CD4-positive, alpha-beta T cell treated with Interleukin-4 for 1 hour (primary cell): ENCODE data around the gene PEX11B.
A peak's percentile ranks its signal among the peaks of the same experiment; 100 is the strongest.

ENCODE experiments used
- DNase-seq, 2 donors: peaks; one replicate each; pipeline ENCODE4 v3.0.0-alpha.2; 2020 to 2022

Gene PEX11B

GRCh38 chr1:145901312-145902021 lies 17.1 kb downstream of the PEX11B start:
- DNase-seq: no peak

DNA sequence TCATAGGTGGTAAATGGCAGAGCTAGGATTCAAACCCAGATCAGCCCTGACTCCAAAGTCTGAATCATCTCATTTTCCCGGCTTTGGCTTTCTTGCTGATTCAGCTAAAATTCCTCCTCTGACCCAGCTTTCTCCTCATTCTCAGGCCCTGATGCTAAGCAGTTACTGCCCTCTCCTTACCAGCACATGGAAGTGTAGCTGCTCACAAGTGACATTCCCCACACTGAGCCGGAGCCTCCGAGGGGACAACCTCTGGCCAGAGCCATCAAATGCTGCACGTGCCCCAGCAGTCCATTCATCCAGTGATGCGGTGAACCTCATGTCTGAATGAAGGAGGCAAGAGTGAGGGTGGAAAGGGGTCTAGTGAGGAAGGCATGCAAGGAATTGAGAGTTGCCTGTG lies 19.8 kb downstream of the PEX11B start:
- DNase-seq: no peak

GRCh38 chr1:145897969-145898368 lies 20.5 kb downstream of the PEX11B start:
- no peak for DNase-seq

DNA sequence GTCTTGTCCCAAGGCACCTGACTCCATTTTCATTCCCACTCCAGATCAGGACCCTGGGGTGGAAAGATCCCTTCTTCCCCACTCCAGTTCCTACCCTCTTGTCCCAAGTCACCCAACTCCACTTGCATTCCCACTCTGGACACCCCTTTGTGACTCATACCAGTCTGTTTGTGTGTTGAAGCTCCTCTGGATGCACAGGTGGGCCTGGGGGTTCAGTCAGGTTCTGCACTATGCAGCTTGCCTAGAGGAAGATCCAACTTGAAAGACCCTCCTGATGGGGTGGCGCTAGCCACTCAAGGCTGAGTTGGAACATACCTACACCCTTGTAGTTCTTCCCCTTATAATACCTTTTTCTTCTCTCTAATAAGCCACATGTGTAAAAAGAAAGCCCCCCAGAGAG lies 23.0 kb downstream of the PEX11B start:
- DNase-seq: no peak

DNA sequence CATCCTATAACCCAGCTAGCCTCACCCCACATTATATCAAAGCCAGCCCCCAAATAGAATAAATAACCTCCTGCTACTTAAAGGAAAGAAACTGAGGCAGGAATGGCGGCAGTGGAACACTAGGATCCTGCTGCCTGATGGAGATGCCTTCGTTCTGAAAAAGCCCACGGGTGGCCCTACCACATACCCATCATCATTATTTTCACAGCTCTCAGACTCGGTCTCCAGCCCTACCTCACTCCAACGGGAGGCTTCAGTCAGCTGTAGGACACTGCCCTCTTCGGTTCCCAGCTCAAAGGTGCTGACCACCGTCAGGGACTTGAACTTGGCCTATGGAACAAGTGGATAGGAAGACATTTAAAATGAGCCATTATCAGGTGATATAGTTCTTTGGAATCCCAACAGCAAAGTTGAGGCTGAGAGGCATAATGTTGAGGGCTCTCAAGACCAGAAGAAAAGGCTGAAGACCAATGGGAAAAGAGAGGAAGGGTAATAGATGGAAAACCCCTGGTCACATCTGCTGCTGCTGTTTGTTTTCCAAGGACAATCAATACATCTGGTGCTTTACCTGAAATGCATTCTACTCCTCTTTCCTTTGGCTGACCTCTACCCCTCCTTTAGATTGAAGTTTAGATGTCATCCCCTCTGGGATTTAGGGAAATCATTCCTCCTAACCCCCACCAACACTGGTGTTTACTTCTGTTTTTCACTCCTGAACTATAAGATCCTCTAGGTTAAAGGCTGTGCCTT lies 25.0 kb downstream of the PEX11B start:
- no peak for DNase-seq

- DNase-seq: no peak
These were observed 25.9 kb downstream of the PEX11B start for GRCh38 chr1:145892486-145893087.

GRCh38 chr1:145891587-145892485 lies 26.7 kb downstream of the PEX11B start:
- peak; percentile 47 to 57 for DNase-seq

DNA sequence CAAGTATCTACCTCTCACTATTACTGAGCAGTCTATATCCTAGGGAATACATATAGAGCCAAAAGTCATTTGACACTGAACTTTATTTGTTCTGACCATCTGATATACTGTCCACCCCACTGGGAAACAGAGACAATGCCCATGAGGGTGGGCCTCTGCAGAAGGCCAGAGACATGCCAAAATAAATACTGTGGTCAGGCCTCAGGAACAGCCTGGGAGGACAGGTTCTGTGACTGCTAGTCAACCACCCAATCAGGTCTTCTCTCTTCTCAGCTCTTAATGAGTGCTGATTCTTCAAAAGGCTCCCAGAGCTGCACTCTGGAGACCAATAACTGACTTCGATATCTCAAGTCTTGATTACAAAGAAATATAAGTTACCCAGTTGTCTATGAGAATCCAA lies 27.4 kb downstream of the PEX11B start:
- DNase-seq: no peak

GRCh38 chr1:145889722-145890121 lies 28.8 kb downstream of the PEX11B start:
- no peak for DNase-seq

DNA sequence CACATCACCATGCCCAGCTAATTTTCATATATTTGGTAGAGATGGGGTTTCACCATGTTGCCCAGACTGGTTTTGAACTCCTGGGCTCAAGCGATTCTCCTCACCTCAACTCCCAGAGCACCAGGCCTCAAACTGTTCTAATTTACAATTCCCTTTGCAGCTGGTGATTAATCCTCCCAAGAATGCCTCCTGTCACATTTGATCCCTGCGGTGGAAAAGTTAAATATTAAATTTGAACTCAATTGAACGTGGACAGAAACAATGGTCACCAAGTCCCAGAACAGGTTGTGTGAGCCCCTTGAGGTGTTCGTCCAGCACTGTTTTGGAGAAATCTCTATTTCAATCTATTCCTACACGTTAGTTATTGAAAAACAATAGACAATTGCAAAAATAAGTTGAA lies 30.9 kb downstream of the PEX11B start:
- no peak for DNase-seq

DNA sequence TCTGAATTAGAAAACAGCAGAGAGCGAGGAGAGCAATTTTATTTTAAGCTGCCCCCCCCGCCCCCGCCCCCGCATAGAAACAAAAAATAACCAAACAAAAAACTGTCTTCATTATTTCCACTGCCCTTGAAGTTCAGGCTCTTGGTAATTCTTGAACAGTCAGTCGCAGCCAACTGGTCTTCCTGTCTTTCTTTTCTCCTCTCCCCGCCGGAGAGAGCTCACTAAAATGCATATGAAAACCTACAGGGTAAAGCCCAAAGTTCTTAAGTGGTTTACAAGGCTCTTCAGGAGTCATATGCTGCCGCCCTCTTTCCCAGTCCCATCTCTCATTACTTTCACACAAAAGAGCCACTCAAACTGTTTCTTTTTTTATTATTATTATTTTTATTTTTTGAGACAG lies 31.7 kb downstream of the PEX11B start:
- DNase-seq: no peak

- DNase-seq: no peak
These were observed 32.1 kb downstream of the PEX11B start for GRCh38 chr1:145886390-145886789.

GRCh38 chr1:145885738-145886287 lies 32.7 kb downstream of the PEX11B start, which contains the start of gene ANKRD35:
ANKRD35 (minus strand) TSS chr1:145885866; CDS start chr1:145885758, 108 bp downstream.
- peak; percentile 87 to 88 for DNase-seq

DNA sequence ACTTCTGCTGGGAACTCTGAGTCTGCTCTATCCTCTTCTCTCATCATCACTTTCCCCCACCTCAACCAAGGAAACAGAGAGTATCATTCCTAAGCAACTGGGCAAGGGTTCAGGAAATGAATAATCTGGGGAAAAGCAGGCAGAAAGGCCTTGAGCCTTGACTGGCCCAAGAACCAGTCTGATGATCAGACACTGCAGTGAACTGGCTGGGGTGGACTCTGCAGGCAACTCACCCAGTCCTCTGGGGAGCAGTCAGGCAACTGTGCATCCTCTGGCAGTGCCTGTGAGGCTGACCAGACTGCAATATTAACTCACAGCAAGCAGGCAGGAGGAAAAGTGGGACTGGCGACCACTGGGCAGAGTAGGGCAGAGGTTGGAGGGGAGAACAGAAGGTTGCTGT lies 33.8 kb downstream of the PEX11B start:
- DNase-seq: no peak

DNA sequence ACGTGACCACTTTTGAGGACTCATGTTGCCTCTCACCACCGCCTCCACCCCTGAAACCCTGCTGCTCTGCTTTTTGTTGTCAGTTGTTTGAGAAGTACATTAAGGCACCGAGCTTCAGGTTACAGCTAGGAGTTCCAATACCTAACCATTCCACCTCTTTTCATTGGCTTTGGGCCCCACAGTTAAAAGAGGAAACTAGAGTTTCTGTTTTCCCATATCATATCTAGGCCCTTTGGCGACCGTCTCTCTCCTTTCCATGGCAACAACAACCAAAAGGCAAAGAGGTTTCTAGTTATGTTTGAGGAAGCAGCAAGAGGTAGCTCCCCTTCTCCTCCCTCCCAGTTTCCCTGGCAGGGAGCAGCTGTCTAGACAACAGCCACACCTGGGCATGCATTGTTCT lies 38.7 kb downstream of the PEX11B start:
- no peak for DNase-seq

- no peak for DNase-seq
These were observed 39.8 kb downstream of the PEX11B start for GRCh38 chr1:145878724-145879123.

- no peak for DNase-seq
These were observed 40.5 kb downstream of the PEX11B start for GRCh38 chr1:145877923-145878486.

DNA sequence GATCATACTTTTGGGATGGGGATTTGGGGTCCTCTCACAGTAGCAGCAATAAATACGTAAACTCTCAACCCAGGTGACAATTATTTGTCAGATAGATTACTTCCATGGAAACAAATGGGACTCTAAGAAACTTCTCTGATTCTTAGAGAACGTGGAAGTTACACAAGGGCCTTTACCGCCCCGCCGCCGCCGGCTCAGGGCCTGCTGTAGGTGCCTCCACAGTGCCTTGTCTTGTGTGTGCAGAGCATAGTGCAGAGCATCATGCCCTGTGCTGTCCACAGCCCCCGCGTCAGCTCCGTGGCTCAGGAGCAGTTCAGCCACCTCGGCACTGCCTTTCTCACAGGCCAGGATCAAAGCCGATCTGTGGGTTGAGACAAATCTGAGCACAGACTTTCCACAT lies 43.9 kb downstream of the PEX11B start:
- DNase-seq: no peak

DNA sequence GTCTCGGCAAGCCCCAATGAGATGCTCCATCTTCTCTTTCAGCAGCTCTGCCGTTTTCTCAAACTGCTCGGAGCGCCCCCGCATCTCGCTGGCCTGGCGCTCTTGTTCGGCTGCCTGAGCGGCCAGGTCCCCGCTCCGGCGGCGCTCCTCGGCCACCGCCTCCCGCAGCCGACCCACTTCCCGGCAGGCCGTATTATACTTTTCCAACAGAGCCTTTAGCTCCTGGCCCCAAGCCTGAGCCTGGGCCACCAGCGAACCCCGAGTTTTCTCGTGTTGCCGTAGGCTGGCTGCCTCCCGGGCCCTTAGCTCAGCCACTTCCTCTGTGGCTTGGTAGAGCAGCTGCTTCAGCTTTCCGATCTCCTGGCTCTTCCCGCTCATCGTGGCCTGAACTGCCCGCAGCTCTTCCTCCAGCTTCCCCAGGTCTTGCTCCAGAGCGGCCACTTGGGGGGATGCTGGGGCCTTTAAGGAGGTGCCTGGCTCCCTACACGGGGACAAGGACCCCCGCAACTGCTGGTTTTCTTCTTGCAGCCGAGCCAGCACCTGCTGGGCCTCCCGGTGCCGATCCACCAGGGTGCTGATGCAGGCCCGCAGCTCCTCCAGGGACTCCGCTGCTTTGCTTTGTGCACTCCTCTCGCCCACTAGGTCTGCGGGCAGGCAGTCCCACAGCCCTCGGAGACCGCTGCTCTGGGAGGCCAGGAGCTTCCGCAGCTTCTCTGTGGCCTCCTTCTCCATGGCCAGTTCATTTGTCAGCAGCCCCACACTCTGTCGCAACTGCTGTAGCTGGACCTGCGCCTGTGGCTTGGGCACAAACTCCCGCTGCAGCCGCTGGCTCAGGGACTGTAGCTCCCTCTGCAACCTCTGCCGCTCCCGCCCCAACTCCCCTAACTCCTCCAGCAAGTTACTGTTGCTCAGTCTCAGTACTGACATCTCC lies 46.3 kb downstream of the PEX11B start:
- DNase-seq: peak; percentile 27 to 33

DNA sequence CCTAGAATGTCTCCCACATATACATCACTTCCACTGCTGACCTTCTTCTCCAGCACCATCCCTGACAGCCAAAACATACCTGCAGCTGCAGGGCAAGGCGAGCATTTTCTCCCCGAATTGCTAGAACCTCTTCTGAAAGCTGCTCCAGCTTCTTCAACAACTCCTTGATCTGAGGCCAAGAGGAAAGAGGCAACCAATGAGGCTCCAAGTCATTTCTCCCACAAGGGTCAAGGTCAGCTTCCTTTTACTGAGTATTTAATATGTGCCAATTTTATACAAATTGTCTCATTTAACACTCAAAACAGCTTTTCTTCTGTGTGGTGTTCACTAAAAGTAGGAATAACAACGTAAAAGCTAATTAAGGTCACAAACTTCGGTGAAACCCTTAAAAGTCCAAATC lies 50.3 kb downstream of the PEX11B start:
- DNase-seq: no peak
